Prostate gland (tissue), 2 donors: ENCODE results near the gene L3MBTL4. TPM values are rescaled to one million over a fixed set of nuclear protein-coding genes. Genes with fewer than 3 reads are reported as not detected.

ENCODE experiments used
- DNase-seq: peaks from one replicate; pipeline ENCODE4 v3.0.0-alpha.2; 2019; ENCODE audit warnings: low spot score
- H3K27ac ChIP-seq, 2 donors: fragments of 200-600 bp; sonication (generic); 2 replicates each; pipeline ENCODE4 v1.5.1; 2017 to 2019
- H3K27me3 ChIP-seq: fragments of 200-600 bp; sonication (generic); replicated peaks from 2 replicates; pipeline ENCODE4 v1.5.1; 2019; ENCODE audit not compliant: insufficient read depth
- H3K36me3 ChIP-seq, 2 donors: fragments of 200-600 bp; sonication (generic); 1 replicate in 1 of 2; 2 replicates in 1 of 2; pipeline versions ENCODE4 v1.5.1 to v1.8.1; 2017 to 2019
- H3K4me1 ChIP-seq: fragments of 200-600 bp; sonication (generic); replicated peaks from 2 replicates; pipeline ENCODE4 v1.5.1; 2019
- H3K4me3 ChIP-seq, 2 donors: fragments of 200-600 bp; sonication (generic); 2 replicates each; pipeline ENCODE4 v1.5.1; 2017 to 2019
- H3K9me3 ChIP-seq: fragments of 200-600 bp; sonication (generic); 2 replicates; pipeline ENCODE4 v1.5.1; 2017
- POLR2A ChIP-seq: fragments of 450-650 bp; IDR thresholded peaks from one replicate; pipeline ENCODE4 v1.6.1; 2016; ENCODE audit warnings: antibody characterized with exemption, mild to moderate bottlenecking
- POLR2AphosphoS5 ChIP-seq: sonication (generic); formaldehyde crosslinking; IDR thresholded peaks from one replicate; pipeline ENCODE4 v1.6.1; 2017; ENCODE audit warnings: antibody characterized with exemption
- WGBS: methylation state at CpG from one replicate; pipeline ENCODE4 v1.1.5; 2018; 5-methylcytosine and 5-hydroxymethylcytosine counted together
- intact Hi-C: fragments of 100-400 bp; cut with DNase I; formaldehyde crosslinking; loops from one replicate; pipeline ENCODE4 v1.14.2; 2022
- total RNA-seq, 2 donors: library from RNA; depleted of rRNA; stranded (reverse); fragments of >200 nt; gene quantifications; one replicate each; pipeline ENCODE4 v1.1.0, GENCODE V29; 2016
- TF ChIP-seq, protein P1 (sequence below), 4 experiments: fragments of 200-600 bp in 2 of 4; fragments of 450-650 bp in 2 of 4; sonication (generic) in 2 of 4; IDR thresholded peaks; 1 replicate in 3 of 4; 2 replicates in 1 of 4; pipeline ENCODE4 v1.5.1; 2016 to 2019; ENCODE audit warnings: antibody characterized with exemption in 4 of 4, mild to moderate bottlenecking in 2 of 4, moderate library complexity in 2 of 4

Gene L3MBTL4
- total RNA-seq, 2 donors from 2014 or later, result 3.5 to 20.5 TPM

DNA sequence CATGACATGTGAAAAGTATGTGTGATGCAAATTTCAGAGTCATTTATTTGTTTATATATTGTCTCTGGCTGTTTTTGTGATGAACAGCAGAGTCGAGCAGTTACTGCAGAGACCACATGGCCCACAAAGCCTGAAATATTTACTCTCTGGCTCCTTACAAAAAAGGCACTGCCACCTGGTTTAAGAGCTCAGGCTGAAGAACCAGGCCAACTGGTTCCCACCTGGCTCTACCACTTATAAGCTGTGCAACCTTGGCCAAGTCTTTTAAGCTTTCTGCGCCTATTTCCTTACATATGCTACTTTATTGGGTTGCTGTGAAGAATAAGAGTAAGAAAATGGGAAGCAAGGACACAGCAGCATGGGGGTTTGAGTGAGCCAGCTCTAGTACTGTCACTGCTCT is 207.6 kb downstream of the L3MBTL4 start:
- no peak overlapping the region for H3K4me3 ChIP-seq
- H3K27ac ChIP-seq, result no peak overlapping the region
- DNase-seq, result peak; percentile 84
- no peaks in the 10 kb centered on the region for H3K36me3 ChIP-seq
- no peaks in the 10 kb centered on the region for H3K9me3 ChIP-seq
- intact Hi-C loops, result no loop called here
- peak; percentile 90 for TF ChIP-seq POLR2AphosphoS5
- TF ChIP-seq, protein P1, sequence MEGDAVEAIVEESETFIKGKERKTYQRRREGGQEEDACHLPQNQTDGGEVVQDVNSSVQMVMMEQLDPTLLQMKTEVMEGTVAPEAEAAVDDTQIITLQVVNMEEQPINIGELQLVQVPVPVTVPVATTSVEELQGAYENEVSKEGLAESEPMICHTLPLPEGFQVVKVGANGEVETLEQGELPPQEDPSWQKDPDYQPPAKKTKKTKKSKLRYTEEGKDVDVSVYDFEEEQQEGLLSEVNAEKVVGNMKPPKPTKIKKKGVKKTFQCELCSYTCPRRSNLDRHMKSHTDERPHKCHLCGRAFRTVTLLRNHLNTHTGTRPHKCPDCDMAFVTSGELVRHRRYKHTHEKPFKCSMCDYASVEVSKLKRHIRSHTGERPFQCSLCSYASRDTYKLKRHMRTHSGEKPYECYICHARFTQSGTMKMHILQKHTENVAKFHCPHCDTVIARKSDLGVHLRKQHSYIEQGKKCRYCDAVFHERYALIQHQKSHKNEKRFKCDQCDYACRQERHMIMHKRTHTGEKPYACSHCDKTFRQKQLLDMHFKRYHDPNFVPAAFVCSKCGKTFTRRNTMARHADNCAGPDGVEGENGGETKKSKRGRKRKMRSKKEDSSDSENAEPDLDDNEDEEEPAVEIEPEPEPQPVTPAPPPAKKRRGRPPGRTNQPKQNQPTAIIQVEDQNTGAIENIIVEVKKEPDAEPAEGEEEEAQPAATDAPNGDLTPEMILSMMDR (IDR thresholded peaks at IDR 0.05), result no peak
- 46% methylated on average over 2 of the region's 2 CpGs for WGBS
- H3K27me3 ChIP-seq, result no peaks in the 10 kb centered on the region
- H3K4me1 ChIP-seq, result no peaks in the 10 kb centered on the region

DNA sequence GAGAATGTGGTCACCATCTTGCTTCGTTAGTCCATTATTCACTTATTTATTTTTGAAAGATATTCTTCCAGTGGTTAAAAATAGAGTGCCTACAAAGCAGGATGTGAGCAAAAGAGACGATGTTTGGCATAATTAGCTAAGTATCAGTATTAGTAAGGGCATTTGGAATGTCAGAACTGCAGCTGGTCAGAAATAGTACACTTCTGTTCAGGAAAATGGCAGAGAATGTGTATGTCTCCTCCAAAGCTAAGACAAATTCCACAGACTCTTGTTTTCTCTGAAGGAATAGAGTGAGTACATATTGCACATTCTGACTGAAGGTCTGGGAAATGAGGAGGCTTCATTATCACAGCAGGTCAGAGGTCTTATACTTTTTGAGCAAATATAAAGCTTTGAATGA is 209.0 kb downstream of the L3MBTL4 start:
- no peak for DNase-seq
- intact Hi-C loops, result no loop called here
- Histone ChIP-seq H3K9me3 (no peaks in the 10 kb centered on the region), H3K4me3 (no peak overlapping the region), H3K4me1 (no peaks in the 10 kb centered on the region), H3K27me3 (no peaks in the 10 kb centered on the region), H3K36me3 (no peaks in the 10 kb centered on the region), H3K27ac (no peak overlapping the region)
- 85% methylated on average over 2 of the region's 2 CpGs for WGBS
- no peak for TF ChIP-seq POLR2A
- TF ChIP-seq POLR2AphosphoS5, result no peak
- TF ChIP-seq, protein P1 (IDR thresholded peaks at IDR 0.05), result no peak

DNA sequence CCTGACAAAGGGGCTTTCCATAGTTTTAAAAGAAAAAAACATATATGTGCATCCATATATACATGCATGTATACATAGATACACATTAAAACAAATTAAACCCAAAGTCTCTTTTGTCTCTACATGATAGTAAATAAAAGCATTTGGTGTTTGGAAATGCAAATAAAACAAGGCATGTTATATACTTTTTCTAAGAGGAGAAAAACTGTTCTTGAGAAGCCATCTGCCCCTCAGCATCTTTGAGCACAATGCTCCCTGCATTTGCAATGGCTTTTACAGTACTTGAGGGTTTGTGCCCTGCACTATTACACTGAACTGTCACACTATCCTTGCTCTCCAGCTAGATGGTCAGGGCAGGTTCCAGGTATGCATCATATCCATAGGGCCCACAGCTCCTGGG is 210.2 kb downstream of the L3MBTL4 start:
- no peaks in the 10 kb centered on the region for H3K27me3 ChIP-seq
- H3K36me3 ChIP-seq, result no peaks in the 10 kb centered on the region
- no peak overlapping the region for H3K27ac ChIP-seq
- intact Hi-C loops, result no loop called here
- H3K4me3 ChIP-seq, result no peak overlapping the region
- no peaks in the 10 kb centered on the region for H3K9me3 ChIP-seq
- H3K4me1 ChIP-seq, result no peaks in the 10 kb centered on the region
- DNase-seq, result no peak
- TF ChIP-seq POLR2AphosphoS5, result no peak
- TF ChIP-seq, protein P1 (IDR thresholded peaks at IDR 0.05), result no peak
- no peak for TF ChIP-seq POLR2A

DNA sequence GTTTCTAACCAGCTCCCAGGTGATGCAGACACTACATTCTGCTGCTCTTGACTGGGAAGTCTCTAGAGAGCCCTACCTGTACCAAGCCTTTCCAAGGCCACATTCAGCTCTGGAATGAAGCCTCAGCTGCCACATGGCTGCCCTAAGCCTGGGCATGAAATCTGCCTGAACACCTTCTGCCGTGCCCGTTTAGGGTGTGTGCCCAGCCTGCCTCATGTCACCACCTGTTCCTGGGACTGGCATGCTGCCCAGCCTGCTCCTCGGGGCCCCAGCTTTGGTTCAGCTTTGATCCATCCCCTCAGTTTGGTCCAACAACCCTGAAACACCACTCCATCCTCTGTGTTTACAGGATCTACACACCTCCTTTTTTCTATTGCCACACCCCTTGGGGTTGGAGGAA is 210.9 kb downstream of the L3MBTL4 start:
- Histone ChIP-seq H3K36me3 (no peaks in the 10 kb centered on the region), H3K27ac (no peak overlapping the region), H3K4me1 (no peaks in the 10 kb centered on the region), H3K4me3 (no peak overlapping the region), H3K9me3 (no peaks in the 10 kb centered on the region), H3K27me3 (no peaks in the 10 kb centered on the region)
- intact Hi-C loops, result no loop called here
- TF ChIP-seq, protein P1 (IDR thresholded peaks at IDR 0.05), result no peak
- TF ChIP-seq POLR2A, result no peak
- WGBS, result 45% methylated on average over 3 of the region's 3 CpGs
- peak; percentile 38 for DNase-seq

DNA sequence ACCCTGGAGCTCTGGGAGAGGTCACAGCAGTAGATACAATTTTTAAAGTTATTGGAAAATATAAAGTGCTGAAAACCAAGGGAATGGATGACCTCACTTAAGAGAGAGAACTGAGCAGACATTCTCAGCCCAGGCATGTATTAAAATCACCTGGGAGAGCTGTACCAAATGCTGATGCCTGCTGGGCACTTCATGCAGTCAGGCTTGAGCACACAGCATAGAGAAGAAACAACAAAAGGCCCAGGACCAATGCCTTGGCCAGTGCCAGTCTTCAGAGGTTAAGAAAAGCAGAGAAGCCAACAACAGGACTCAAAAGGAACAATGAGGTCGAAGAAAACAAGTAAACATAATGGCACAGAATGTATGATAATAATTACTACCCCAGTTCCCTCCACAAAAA is 211.8 kb downstream of the L3MBTL4 start:
- H3K4me3 ChIP-seq, result no peak overlapping the region
- intact Hi-C loops, result no loop called here
- no peaks in the 10 kb centered on the region for H3K9me3 ChIP-seq
- H3K27me3 ChIP-seq, result no peaks in the 10 kb centered on the region
- no peak for DNase-seq
- H3K27ac ChIP-seq, result no peak overlapping the region
- TF ChIP-seq, protein P1 (IDR thresholded peaks at IDR 0.05), result no peak
- no peak for TF ChIP-seq POLR2A
- no peak for TF ChIP-seq POLR2AphosphoS5
- no peaks in the 10 kb centered on the region for H3K36me3 ChIP-seq
- H3K4me1 ChIP-seq, result no peaks in the 10 kb centered on the region
- 77% methylated on average over 1 of the region's 1 CpG for WGBS
